Suppressor macrophage (primary cell): ENCODE results near the gene TDRD9.

Source experiments
- DNase-seq, 4 experiments: peaks; one replicate each; pipeline ENCODE4 v3.0.0-alpha.2; 2020 to 2022

The TDRD9 gene

DNA sequence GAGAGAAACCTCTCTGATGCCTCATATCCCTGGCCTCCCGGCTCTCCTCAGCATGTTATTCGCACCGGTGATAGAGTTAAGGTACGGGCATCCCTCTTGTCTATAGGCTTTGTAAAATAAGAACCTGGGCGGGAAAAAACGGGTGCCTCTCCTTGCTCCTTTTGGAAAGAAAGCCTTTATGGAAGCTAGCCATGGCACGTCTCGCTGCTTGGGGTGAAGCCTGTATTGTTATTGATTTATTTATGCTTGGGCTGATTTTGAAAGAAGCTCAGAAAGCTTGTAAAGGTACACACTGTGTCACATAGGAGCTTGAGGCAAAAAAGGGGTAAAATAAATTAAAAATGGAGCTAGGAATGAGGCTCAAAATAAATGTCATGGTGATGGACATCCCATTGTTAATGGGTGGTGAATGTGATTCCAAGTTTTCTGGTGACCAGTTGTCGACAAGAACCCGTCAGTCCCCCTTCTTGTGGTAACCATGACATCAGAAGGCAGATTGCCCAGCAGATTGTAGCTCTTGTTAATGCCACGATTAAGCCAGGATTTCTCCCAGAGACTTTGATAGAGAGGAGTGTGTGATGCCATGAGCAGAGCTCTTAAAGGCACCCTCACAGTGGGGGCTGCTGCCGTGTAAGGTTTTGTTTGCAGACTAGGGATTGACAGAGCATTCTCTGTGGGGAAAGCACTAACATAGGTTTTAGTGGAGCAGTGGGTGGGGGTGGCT, 106.9 kb downstream of the TDRD9 start:
- DNase-seq: no peak

DNA sequence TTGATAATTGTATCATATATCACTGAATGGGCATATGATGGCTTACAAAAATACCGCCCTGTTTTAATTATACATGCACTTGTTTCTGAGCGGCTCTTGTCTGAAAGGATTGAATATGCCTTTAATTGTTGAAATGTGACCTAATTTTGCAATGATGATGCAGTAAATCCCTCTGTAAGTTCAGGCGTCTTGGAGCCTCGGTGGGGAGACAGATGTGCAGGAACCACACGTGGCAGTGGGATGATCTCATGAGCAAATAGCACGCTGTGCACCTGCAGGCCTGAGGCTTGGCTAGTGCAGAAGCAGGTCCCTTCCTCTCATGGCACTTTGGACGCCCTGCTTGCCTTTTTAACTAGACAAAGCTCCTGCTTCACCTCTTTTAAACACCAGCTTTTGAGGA, 108.0 kb downstream of the TDRD9 start:
- no peak for DNase-seq

DNA sequence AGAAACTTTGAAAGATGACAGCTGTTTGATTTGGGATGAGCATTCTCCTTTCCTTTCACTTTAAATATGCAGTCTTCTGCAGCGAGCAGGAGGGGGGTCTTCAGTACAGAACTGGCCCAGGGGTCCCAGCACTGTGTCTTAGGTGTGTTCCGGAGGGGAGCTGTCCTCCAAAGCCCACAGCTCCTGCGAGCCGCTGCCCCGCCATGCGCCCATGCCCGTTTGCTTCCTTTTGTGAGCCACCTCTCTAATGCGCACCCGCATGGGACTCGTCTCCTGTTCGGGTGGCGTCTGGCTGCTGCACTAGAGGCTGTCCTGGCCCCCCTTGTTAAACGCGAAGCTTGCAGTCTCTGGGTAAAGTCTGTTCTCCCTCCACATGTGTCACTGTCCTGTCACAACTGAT, 108.8 kb downstream of the TDRD9 start:
- no peak for DNase-seq

DNA sequence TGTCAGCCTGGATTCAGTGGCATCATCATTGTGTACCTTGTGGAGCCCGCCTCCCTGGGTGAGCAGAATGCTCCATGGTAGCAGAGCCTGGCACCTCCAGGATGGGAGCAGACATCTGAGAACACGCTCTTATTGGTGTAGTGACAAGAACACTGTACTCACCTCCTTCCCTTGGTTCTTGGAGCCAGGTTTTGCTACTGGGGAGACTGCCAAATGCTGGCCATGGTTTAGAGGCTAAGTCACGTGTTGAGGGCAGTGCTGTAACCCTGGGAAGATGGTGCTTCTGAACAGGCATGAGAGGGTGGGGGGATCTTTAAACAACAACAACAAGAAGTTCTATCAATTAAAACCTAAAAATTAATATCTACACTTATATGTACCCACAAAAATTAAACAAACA, 109.6 kb downstream of the TDRD9 start:
- no peak for DNase-seq

DNA sequence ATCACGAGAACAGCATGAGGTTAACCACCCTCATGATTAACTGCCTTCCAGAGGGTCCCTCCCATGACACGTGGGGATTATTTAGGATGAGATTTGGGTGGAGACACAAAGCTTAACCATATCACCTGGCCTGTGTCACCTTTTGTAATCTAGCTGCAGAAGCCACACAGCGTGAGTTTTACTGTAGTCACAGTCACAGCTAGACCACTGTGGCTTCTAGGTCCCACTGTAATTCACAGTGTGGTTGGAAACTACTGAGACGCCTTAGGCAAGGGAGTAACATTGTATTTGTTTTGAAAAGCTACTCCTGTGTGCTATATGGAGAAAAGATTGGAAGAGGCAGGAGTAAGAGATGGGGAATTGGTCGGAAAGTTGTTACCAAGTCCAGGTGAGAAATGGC, 111.0 kb downstream of the TDRD9 start:
- DNase-seq: no peak

DNA sequence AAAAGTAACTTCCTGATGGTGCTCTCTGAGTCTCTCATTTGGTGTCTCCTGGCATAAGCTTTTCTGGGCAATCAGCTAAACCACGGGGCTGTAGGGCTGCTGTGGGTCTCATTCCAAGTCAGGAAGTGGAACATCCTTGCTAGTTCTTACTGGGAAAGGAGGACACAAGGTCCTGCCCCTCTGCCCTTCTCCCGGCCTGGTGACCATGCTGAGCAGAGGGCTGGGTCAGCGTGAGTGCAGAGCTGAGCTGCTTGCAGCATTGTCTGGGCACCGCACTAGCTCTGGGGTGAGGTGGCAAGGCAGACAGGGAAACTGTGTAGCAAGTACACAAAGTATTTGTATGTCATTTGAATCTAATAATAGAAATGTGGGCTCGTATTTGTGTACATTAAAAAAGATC, 112.3 kb downstream of the TDRD9 start:
- no peak for DNase-seq

DNA sequence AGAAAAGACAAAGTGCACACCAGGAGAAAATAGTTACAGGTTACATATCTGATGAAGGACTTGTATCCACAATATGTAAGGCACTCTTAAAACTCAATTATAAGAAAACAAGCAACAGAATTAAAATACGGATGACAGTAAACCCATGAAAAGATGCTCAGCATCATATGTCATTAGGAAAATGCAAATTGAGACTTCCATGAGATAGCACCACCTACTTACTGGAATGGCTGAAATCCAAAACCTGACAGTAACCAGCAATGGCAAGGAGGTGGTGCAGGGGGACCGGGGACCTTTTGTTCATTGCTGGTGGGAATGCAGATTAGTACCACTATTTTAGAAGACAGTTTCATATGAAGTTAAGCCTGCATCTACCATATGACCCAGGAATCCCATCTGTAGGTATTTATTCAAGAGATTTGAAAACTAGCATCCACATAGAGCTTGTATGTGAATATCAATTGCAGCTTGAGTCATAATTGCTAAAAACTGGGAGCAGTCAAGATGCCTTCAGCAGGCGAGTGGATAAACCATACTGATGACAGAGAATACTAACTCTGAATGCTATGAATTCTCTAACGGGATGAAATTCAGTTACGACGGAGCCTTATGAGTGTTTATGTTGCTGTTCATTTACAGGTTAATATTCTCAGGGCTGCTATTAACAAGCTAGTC, 113.3 kb downstream of the TDRD9 start:
- DNase-seq: no peak

DNA sequence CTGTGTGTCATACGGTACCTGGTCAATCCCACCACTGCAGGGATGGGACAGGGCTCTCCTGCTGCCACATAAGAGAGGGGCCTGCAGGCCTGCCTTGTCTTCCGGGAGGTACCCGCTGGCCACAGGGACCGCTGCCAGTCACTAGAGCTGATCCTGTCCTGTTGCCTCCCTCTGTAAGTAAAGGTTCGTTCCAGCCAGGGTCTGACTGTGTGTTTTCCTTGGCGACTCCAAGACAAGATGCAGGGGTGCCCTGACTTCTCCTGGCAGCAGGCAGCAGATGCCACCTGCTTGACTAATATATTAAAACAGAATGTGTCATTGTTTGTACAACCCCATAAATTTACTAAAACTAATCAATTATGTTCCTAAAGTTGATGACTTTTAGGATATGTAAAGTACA, 115.8 kb downstream of the TDRD9 start:
- DNase-seq: no peak

DNA sequence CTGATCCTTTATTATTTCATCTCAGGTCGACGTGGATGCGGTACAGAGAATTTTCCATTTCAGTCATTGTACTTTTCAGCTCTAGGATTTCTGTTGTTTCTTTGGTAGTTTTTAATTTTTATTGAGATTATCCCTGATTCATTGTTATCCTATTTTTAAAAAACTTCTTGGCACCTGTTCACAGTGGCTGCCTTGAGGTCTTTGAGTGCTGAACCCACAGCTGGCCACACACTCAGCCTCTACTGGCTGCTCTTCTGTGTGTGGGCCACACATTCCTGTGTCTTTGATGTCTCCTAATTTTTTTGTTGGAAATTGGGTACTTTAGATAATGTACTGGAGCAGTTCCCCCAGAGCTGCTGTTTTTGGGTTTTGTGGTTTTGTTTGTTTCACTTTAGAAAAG, 119.5 kb downstream of the TDRD9 start:
- DNase-seq: no peak

DNA sequence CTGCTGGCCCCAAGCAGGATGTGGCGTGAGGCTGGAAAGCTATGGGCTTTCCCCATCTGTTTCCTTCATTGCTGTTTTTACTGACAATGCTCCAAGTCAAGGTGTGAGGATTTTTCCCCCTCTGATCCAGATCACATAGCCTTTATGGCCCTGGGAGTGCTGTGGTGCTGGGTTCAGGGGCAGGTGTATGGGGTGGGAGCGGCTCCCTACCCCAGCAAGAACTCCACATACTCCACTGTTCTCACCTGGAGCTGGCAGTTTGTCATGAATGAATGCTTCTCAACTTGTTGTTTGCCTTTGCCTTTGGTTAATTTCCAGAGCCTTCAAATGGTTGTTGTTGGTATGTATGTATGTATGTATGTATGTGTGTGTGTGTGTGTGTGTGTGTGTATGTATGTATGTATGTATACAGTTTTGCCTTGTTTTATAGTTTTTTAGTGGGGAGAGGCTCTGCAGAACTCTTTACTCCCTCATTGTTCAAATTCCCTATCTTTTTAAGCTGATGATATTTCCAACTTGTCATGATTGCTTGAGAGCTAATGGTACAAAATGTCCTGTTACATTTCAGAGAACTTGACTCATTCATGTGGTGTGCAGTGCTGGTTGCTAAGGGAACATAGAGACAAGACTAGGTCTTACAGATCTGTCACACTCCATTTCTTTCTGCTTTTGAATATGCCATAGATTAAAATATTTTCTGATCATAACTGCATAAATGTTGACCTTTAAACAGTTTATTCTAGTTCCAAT, 120.7 kb downstream of the TDRD9 start:
- DNase-seq: no peak

DNA sequence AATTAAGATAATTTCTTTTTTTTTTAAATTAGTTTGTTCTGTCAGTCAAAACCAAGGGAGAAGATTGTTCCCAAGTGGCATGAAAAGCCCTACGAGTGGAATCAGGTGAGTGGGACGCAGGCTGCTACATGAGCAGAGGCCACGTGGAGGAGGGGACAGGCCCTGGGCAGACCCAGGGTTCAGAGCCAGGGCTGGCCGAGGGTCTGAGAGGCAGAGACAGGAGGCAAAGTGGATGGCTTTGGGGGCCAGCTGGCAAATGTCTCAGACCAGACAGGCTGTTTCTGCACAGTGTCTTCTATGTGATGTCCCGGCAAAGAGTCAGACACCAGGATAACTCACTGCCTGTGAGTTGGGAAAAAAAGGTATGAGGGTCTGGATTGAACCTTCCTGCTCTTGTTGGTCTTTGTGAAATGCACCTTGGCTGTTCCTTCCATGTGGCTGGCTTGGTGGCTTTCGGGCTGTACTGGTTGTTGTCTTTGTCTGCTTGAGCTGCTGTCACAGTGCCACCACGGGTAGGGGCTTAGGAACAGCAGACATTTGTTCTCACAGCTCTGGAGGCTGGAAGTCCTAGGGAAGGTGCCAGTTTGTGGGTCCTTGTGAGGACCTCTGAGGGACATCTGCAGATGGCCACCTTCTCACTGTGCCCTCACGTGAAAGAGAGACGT, 121.5 kb downstream of the TDRD9 start:
- no peak for DNase-seq

DNA sequence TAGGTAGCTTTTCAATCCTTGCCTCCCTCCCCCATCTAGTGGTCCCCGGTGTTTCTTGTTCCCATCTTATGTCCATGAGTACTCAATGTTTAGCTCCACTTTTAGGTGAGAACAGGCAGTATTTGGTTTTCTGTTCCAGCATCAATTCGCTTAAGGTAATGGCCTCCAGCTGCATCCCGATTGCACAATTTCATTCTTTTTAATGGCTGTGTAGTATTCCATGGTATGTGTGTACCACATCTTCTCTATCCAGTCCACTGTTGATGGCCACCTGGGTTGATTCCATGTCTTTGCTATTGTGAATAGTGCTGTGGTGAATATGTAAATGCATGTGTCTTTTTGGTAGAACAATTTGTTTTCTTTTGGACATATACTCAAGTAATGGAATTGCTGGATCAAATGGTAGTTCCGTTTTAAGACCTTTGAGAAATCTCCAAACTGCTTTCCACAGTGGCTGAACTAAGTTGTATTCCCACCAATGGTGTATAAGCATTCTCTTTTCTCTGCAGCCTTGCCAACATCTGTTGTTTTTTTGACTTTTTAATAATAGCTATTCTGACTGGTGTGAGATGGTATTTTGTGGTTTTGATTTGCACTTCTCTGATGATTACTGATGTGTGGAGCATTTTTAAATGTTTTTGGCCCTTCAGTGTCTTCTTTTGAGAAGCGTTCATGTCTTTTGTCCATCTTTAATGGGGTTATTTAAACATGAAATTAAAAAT, 123.0 kb downstream of the TDRD9 start:
- DNase-seq: no peak

DNA sequence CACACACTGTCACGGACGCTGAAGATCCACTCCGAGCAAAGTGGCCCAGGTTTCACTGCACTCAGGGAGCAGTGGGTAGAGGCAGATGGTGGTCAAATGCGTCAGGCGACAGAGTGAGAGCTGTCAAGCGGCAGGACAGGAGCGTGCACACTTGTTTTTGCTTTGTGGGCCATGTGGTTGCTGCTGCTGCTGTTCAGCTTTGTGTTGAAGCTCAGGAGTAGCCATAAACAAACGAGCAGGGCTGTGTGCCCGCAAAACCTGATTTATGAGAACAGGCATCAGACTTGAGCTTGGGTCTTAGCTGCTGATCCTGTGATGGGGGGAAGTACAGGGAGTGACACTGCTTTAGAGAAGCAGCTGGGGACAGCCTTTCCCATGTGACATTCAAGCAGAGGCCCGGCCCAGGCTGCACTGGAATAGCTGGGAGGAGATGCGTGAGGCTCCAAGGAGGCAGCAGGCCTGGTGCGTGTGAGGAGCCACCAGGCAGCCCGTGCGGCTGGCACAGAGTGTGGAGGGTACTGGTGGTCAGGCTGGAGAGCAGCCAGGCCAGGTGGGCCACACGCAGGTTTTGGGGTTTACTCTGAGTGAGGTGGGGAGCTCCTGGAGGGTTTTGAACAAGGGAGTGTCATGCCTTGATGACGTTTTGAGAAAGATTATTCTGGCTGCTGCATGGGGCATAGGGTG, 126.1 kb downstream of the TDRD9 start:
- DNase-seq: no peak

DNA sequence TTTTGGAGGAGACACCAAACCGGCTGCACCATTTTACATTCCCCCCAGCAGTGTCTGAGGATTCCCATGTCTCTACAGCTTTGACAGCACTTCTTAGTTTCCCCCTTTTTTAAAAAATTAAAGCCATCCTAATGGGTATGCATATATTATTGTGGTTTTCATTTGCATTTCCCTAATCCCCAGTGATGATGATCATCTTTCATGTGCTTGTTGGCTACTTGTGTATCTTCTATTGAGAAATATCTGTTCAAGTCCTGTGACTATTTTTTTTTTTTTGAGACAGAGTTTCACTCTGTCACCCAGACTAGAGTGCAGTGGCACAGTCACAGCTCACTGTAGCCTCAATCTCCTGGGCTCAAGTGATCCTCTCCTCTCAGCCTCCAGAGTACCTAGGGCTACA, 134.0 kb downstream of the TDRD9 start:
- peak in 2 of 4 experiments; percentile 26 to 39 for DNase-seq

DNA sequence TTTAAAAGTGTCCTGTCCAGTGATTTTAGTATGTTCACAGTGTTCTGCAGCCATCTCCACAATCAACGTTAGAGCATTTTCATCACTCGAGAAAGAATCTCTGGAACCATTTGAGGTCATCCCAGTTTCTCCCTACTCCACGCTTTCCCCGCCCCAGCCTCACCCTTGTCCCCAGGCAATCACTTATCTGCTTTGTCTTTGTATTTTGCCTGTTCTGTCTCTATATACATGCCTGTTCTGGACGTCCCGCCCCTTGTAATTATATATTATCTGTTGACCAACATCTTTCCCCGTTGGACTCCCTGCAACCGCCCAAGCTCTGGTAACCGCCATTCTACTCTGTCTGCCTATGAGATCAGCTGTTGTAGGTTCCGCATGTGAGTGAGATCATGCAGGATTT, 135.7 kb downstream of the TDRD9 start:
- no peak for DNase-seq

DNA sequence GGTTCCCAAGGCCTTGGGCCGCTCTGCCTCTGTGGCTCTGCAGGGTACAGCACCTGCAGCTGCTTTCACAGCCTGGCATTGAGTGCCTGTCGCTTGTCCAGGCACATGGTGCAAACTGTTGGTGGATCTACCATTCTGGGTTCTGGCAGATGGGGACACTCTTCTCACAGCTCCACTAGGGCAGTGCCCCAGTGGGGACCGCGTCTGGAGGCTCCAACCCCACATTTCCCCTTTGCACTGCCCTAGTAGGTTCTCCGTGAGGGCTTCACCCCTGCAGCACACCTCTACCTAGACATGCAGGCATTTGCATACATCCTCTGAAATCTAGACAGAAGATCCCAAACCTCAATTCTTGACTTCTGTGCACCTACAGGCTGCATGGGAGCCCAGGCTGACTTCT, 138.0 kb downstream of the TDRD9 start:
- no peak for DNase-seq

DNA sequence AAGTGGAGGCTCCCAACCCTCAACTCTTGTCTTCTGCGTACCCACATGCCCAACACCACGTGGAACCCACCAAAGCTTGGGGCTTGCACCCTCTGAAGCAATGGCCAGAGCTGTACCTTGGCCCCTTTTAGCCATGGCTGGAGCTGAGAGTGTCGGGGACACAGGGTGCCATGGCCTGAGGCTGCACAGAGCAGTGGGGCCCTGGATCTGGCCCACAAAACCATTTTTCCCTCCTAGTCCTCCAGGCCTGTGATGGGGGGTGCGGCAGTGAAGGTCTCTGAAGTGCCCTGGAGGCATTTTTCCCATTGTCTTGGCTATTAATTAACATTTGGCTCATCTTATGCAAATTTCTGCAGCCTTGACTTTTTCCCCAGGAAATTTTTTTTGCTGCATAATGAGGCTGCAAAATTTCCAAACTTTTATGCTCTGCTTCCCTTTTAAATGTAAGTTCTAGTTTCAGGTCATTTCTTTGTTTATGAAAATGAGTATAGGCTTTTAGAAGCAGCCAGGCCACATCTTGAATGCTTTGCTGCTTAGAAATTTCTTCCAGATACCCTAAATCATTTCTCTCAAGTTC, 138.6 kb downstream of the TDRD9 start:
- peak in 1 of 4 experiments; percentile 4 for DNase-seq

DNA sequence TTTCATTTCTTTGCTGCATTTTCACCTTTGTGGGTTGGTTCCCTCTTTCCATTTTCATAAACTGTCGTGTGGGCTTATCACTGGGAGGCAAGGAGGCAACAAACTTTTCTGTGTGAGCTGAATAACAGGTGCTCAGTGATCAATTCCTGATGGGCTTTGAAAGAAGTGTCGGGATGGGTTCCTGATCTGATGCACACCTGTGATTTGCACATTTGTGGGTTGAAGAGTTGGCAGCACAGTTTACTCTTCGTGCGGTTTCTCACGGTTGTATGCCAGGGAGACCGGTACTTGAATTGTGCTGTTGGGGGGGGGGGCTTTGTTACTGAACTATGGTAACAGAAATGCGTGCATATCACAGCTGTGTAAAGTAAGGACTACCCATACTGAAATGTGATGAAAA, 141.3 kb downstream of the TDRD9 start:
- DNase-seq: no peak

DNA sequence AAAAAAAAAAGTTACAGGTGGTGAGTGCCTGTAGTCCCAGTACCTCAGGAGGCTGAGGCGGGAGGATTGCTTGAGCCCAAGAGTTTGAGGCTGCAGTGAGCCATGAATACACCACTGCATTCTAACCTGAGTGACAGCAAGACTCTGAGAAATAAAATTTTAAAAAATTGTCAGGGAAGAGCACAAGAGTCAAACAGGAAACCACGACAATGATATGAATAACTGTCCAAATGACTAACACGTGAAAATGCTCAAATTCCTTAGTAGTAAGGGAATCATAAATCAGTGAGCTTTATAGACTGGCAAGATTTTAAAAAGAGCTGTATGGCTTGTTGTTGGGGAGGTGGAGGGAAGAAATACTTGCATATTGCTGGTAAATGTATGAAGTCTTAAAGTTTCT, 144.3 kb downstream of the TDRD9 start:
- no peak for DNase-seq

DNA sequence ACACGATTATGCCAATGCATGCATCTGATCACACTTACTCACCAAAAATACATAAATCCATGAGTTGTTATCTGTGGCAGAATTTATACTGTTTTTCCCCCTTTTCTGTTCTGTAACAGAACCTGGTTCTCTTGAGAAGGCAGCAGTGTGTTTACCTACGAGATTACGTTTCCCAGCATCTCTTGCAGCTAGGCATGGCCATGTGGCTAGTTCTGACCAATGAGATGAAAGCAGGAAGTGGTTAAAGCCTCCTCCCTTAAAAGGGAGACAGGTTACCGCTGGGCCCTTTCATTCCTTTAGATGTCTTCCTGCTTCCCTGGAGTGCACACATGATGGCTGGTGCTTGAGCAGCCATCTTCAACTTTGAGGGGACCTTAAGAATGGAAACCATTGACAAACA, 145.5 kb downstream of the TDRD9 start:
- DNase-seq: no peak

DNA sequence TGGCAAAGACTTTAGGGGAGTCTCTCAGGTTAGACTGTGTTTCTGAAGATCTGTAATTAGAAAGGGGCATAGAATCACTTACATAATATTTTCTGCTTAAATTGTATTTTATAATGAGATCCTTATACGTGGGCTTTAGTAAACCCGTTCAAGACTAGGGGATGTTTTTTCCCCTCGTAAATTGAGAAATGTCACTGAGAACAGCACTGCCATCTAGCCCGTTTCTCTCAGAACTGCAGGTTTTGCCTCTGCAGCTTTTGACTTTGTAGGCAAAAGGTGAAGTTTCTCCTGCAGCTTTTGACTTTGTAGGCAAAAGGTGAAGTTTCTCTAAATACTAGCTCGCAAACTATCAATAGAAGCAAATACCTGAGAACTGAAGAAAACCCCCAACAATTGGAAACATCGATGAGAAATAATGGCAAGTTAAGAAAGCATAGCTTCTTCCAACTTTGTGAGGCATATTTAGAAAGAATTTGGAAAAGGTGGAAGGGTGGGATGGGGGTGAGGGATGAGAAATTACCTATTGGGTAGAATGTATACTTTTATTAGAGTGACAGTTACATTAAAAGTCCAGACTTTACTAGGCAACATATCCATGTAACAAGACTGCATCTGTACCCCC, 147.4 kb downstream of the TDRD9 start:
- DNase-seq: no peak
